ENCODE data around the gene RELL1.

GRCh38 chr4:37659696-37660095, 26.5 kb downstream of the RELL1 start:
- TF ChIP-seq EZH2 (IDR thresholded peaks at IDR 0.05; ENCODE audit: borderline replicate concordance, low read length) (no peak), CTCF (conservative IDR thresholded peaks at IDR 0.05 in 1 of 2, IDR thresholded peaks at IDR 0.05 in 1 of 2; ENCODE audit: extremely low read depth in 1 of 2, insufficient read depth in 1 of 2, low read depth in 1 of 2, low read length in 2 of 2) (no peak)
